GM23338 (cell line): ENCODE data around the gene NBAS. TPM values are rescaled to one million over a fixed set of nuclear protein-coding genes. Genes with fewer than 3 reads are reported as not detected.

Experiments used
- ATAC-seq: fragments of 200-7000 bp; cut with Tn5 transposase; 3 replicates; pipeline ENCODE4 v1.9.1; 2020
- DNase-seq: peaks from one replicate; pipeline ENCODE4 v3.0.0-alpha.2; 2015; ENCODE audit warnings: low spot score
- H2AFZ ChIP-seq: fragments of 200-600 bp; sonication (generic); 2 replicates; pipeline ENCODE4 v1.8.0; 2016; ENCODE audit warnings: antibody characterized with exemption, mild to moderate bottlenecking, moderate library complexity
- H3F3A ChIP-seq: fragments of 200-600 bp; sonication (generic); replicated peaks from 2 replicates; pipeline ENCODE4 v1.8.0; 2017; ENCODE audit warnings: antibody characterized with exemption, mixed run types, low read depth
- H3K27ac ChIP-seq: fragments of 200-600 bp; sonication (generic); 2 replicates; pipeline ENCODE4 v1.6.1; 2016; ENCODE audit warnings: low read depth
- H3K27me3 ChIP-seq: fragments of 200-600 bp; sonication (generic); 2 replicates; pipeline ENCODE4 v1.8.0; 2016; ENCODE audit warnings: mild to moderate bottlenecking, mixed run types, moderate library complexity; ENCODE audit not compliant: insufficient read depth
- H3K36me3 ChIP-seq: fragments of 200-600 bp; sonication (generic); 2 replicates; pipeline ENCODE4 v1.8.0; 2016; ENCODE audit warnings: mild to moderate bottlenecking; ENCODE audit not compliant: insufficient read depth
- H3K4me1 ChIP-seq: fragments of 200-600 bp; sonication (generic); 2 replicates; pipeline ENCODE4 v1.8.0; 2016; ENCODE audit warnings: mild to moderate bottlenecking, moderate library complexity; ENCODE audit not compliant: insufficient read depth
- H3K4me2 ChIP-seq: fragments of 200-600 bp; sonication (generic); 2 replicates; pipeline ENCODE4 v1.7.1; 2017; ENCODE audit warnings: mixed run types
- H3K4me3 ChIP-seq: fragments of 200-600 bp; sonication (generic); 2 replicates; pipeline ENCODE4 v1.6.1; 2016; ENCODE audit warnings: mixed run types
- H3K79me2 ChIP-seq: fragments of 200-600 bp; sonication (generic); replicated peaks from 2 replicates; pipeline ENCODE4 v1.8.0; 2017; ENCODE audit warnings: mild to moderate bottlenecking; ENCODE audit not compliant: insufficient read depth
- H3K9me2 ChIP-seq: fragments of 200-600 bp; sonication (generic); 2 replicates; pipeline ENCODE4 v1.8.0; 2017; ENCODE audit not compliant: insufficient read depth
- H4K20me1 ChIP-seq: fragments of 200-600 bp; sonication (generic); replicated peaks from 2 replicates; pipeline ENCODE4 v1.8.0; 2017; ENCODE audit warnings: mild to moderate bottlenecking; ENCODE audit not compliant: insufficient read depth
- H3K27ac Mint-ChIP-seq: 2 replicates; pipeline ENCODE4 v1.8.0; 2020; ENCODE audit warnings: inconsistent platforms, mild to moderate bottlenecking, moderate library complexity, mixed read lengths
- H3K27me3 Mint-ChIP-seq: 3 replicates; pipeline ENCODE4 v1.8.0; 2022; ENCODE audit warnings: low read depth, mild to moderate bottlenecking, moderate library complexity, mixed read lengths, inconsistent platforms; ENCODE audit not compliant: insufficient read depth, poor library complexity
- H3K36me3 Mint-ChIP-seq: 3 replicates; pipeline ENCODE4 v1.8.0; 2021; ENCODE audit warnings: low read depth, mild to moderate bottlenecking, inconsistent platforms, moderate library complexity, mixed read lengths
- H3K4me1 Mint-ChIP-seq: 3 replicates; pipeline ENCODE4 v1.8.0; 2020; ENCODE audit warnings: mild to moderate bottlenecking, inconsistent platforms, mixed read lengths
- H3K4me3 Mint-ChIP-seq: 3 replicates; pipeline ENCODE4 v1.8.0; 2021; ENCODE audit warnings: moderate library complexity, mild to moderate bottlenecking, inconsistent platforms, mixed read lengths
- H3K9me3 Mint-ChIP-seq: 3 replicates; pipeline ENCODE4 v1.8.0; 2020; ENCODE audit warnings: moderate library complexity, mild to moderate bottlenecking, inconsistent platforms, mixed read lengths
- CREB1 ChIP-seq: fragments of 250-450 bp; sonication (Bioruptor Pico); IDR thresholded peaks from 2 replicates; pipeline ENCODE4 v1.5.0; 2020; ENCODE audit warnings: low read depth, mild to moderate bottlenecking, moderate library complexity
- CTCF ChIP-seq, 2 experiments: fragments of 200-600 bp in 1 of 2; sonication (generic) in 1 of 2; conservative IDR thresholded peaks; 2 replicates each; pipeline versions ENCODE4 v1.5.1 to v1.6.1; 2016 to 2017; ENCODE audit warnings: antibody characterized with exemption in 2 of 2, low read depth in 2 of 2, mild to moderate bottlenecking in 2 of 2, moderate library complexity in 1 of 2
- ETS1 ChIP-seq: IDR thresholded peaks from 2 replicates; pipeline ENCODE4 v1.6.1; 2016; ENCODE audit warnings: antibody characterized with exemption
- EZH2 ChIP-seq: fragments of 200-600 bp; sonication (generic); IDR thresholded peaks from one replicate; pipeline ENCODE4 v1.8.0; 2017; ENCODE audit warnings: antibody characterized with exemption, mild to moderate bottlenecking, low read depth; ENCODE audit not compliant: unreplicated experiment
- EZH2phosphoT487 ChIP-seq: fragments of 200-600 bp; sonication (generic); IDR thresholded peaks from one replicate; pipeline ENCODE4 v1.8.1; 2018; ENCODE audit warnings: antibody characterized with exemption; ENCODE audit not compliant: unreplicated experiment
- JUNB ChIP-seq: IDR thresholded peaks from one replicate; pipeline ENCODE4 v1.6.1; 2016; ENCODE audit warnings: antibody characterized with exemption; ENCODE audit not compliant: unreplicated experiment
- NANOG ChIP-seq: IDR thresholded peaks from 2 replicates; pipeline ENCODE4 v1.6.1; 2016; ENCODE audit warnings: antibody characterized with exemption, borderline replicate concordance
- POLR2AphosphoS5 ChIP-seq: IDR thresholded peaks from 2 replicates; pipeline ENCODE4 v1.6.1; 2016; ENCODE audit warnings: antibody characterized with exemption, low read depth
- REST ChIP-seq: IDR thresholded peaks from one replicate; pipeline ENCODE4 v1.6.1; 2018; ENCODE audit warnings: antibody characterized with exemption; ENCODE audit not compliant: unreplicated experiment
- STAT1 ChIP-seq: IDR thresholded peaks from one replicate; pipeline ENCODE4 v1.6.1; 2016; ENCODE audit warnings: antibody characterized with exemption; ENCODE audit not compliant: unreplicated experiment
- ZNF114 ChIP-seq: fragments of 250-450 bp; sonication (Bioruptor Pico); IDR thresholded peaks from 2 replicates; pipeline ENCODE4 v1.5.0; 2020; ENCODE audit warnings: mild to moderate bottlenecking, moderate library complexity
- ZNF331 ChIP-seq: fragments of 250-450 bp; sonication (Bioruptor Pico); IDR thresholded peaks from 2 replicates; pipeline ENCODE4 v1.5.0; 2020; ENCODE audit warnings: low read depth, mild to moderate bottlenecking, moderate library complexity
- ZNF462 ChIP-seq: fragments of 250-450 bp; sonication (Bioruptor Pico); IDR thresholded peaks from 2 replicates; pipeline ENCODE4 v1.5.0; 2020; ENCODE audit warnings: mild to moderate bottlenecking, moderate library complexity
- polyA plus RNA-seq: library from polyadenylated mRNA; unstranded; fragments of >200 nt; fragmentation: Nextera tagmentation; extraction: Ambion mirVana; gene quantifications from 2 replicates; pipeline ENCODE4 v1.2.1, GENCODE V29; 2016
- total RNA-seq: library from RNA; depleted of rRNA; stranded (reverse); fragments of >200 nt; shearing (Covaris generic); gene quantifications from 2 replicates; pipeline ENCODE4 v1.2.3, GENCODE V29; 2014

Gene NBAS
- total and polyA plus RNA-seq, 2 experiments from 2014 or later: 24.8 to 38.9 TPM

GRCh38 chr2:15391751-15392150, 169.4 kb downstream of the NBAS start:
- H3K36me3 ChIP-seq: no peaks in the 10 kb centered on the region
- Mint-ChIP-seq H3K27ac (no peak overlapping the region), H3K4me1 (no peaks in the 10 kb centered on the region), H3K4me3 (no peak overlapping the region), H3K36me3 (peaks cover 3% of the 10 kb centered on the region; the same call in 1 of the 3 replicates), H3K27me3 (no peaks in the 10 kb centered on the region), H3K9me3 (no peaks in the 10 kb centered on the region; the same call in 2 of the 3 replicates)
- H3K27me3 ChIP-seq: no peaks in the 10 kb centered on the region
- no peaks in the 10 kb centered on the region for H3K4me1 ChIP-seq
- no peak overlapping the region for H3K4me3 ChIP-seq
- H3F3A ChIP-seq: no peaks in the 10 kb centered on the region
- TF ChIP-seq ETS1 (no peak), ZNF114 (CRISPR knock-in tag) (no peak), NANOG (no peak), ZNF462 (no peak), STAT1 (no peak), ZNF331 (CRISPR knock-in tag) (no peak), CREB1 (CRISPR knock-in tag) (no peak), POLR2AphosphoS5 (no peak), REST (no peak), JUNB (no peak), EZH2phosphoT487 (no peak), EZH2 (no peak), CTCF (conservative IDR thresholded peaks at IDR 0.05; ENCODE audit: low read depth in 2 of 2) (no peak)
- no peak for ATAC-seq
- no peak overlapping the region for H3K27ac ChIP-seq
- no peaks in the 10 kb centered on the region for H4K20me1 ChIP-seq
- no peak for DNase-seq
- no peaks in the 10 kb centered on the region for H3K9me2 ChIP-seq
- no peaks in the 10 kb centered on the region for H3K79me2 ChIP-seq
- H2AFZ ChIP-seq: no peak overlapping the region
- H3K4me2 ChIP-seq: no peak overlapping the region
